Measurements from ENCODE around the gene ALKBH7.

Gene ALKBH7

DNA sequence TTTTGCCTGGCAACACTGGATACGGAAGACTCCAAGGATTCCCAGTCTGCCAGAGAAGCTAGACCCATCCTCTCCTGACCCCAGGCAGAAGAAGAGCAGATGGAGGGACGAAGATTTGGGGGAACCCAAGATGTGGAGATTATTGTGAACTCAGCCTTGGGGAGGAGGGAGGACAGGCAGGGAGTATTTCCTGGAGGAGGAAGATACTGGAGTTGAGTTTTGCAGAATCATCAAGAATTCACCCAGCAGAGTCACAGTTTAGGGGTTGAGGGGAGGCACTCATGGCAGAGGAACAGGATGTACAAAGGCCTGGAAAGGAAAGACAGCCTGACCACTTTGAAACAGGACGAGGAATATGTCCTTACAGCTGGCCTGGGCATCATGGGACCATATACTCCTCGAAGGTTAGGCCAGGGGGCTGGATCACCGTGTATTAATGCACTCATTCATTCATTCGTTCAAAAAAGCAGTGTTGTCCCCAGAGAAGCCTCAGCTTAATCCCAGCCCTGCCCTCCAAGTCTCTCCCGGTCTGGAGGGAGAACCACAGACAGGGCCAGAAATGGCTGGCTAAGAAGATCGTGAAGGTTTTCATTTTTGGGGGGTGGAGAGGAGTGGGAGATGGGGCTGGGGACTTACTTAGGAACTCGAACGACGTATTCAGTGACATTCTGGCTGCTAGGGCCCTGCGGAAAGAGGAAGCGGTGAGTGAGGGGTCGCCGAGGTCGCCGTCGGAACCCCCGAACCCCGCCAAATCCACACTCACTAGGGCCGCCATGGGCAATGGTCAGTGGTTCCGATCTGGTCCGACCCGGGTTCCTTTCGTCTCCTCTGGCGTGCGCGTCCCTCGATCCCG, 19.9 kb downstream of the ALKBH7 start:
- TF ChIP-seq, protein P1, sequence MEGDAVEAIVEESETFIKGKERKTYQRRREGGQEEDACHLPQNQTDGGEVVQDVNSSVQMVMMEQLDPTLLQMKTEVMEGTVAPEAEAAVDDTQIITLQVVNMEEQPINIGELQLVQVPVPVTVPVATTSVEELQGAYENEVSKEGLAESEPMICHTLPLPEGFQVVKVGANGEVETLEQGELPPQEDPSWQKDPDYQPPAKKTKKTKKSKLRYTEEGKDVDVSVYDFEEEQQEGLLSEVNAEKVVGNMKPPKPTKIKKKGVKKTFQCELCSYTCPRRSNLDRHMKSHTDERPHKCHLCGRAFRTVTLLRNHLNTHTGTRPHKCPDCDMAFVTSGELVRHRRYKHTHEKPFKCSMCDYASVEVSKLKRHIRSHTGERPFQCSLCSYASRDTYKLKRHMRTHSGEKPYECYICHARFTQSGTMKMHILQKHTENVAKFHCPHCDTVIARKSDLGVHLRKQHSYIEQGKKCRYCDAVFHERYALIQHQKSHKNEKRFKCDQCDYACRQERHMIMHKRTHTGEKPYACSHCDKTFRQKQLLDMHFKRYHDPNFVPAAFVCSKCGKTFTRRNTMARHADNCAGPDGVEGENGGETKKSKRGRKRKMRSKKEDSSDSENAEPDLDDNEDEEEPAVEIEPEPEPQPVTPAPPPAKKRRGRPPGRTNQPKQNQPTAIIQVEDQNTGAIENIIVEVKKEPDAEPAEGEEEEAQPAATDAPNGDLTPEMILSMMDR (conservative IDR thresholded peaks at IDR 0.05; ENCODE audit: low read depth, low read length), result no peak
- H2AFZ ChIP-seq (ENCODE audit: low read depth), result peak overlapping the region; percentile 97
- no peaks in the 10 kb centered on the region for H4K20me1 ChIP-seq (ENCODE audit: insufficient read depth)
- peaks cover 12% of the 10 kb centered on the region for H3K4me1 ChIP-seq (ENCODE audit: low read depth, poor library complexity, severe bottlenecking)
- peak overlapping the region; percentile 77 for H3K9ac ChIP-seq
- peaks cover 13% of the 10 kb centered on the region; the same call in 1 of the 2 replicates for H3K79me2 ChIP-seq (ENCODE audit: insufficient read depth, low read depth)
- H3K27ac ChIP-seq, result peak overlapping the region; percentile 75
- no peak overlapping the region for H3K4me3 ChIP-seq (IDR thresholded peaks at IDR 0.05; ENCODE audit: insufficient read depth, low read depth, low read length)
- H3K4me2 ChIP-seq, result peak overlapping the region; percentile 68
- H3K27me3 ChIP-seq (ENCODE audit: insufficient read depth, low read depth), result no peaks in the 10 kb centered on the region
- H3K36me3 ChIP-seq (ENCODE audit: insufficient read depth), result no peaks in the 10 kb centered on the region; the same call in 1 of the 2 replicates

GRCh38 chr19:6393074-6393982, 20.7 kb downstream of the ALKBH7 start, which contains the start of gene GTF2F1:
GTF2F1 (minus strand) TSS chr19:6393164; CDS start chr19:6392995, 169 bp downstream.
- Histone ChIP-seq H3K4me3 (IDR thresholded peaks at IDR 0.05; ENCODE audit: insufficient read depth, low read depth, low read length) (no peak within 1 kb of the TSS), H3K79me2 (ENCODE audit: insufficient read depth, low read depth) (peaks cover 13% of the 10 kb centered on the region; the same call in 1 of the 2 replicates), H3K27me3 (ENCODE audit: insufficient read depth, low read depth) (no peaks in the 10 kb centered on the region), H3K4me2 (peak within 1 kb of the TSS; percentile 77), H3K4me1 (ENCODE audit: low read depth, poor library complexity, severe bottlenecking) (peaks cover 12% of the 10 kb centered on the region), H4K20me1 (ENCODE audit: insufficient read depth) (no peaks in the 10 kb centered on the region), H2AFZ (ENCODE audit: low read depth) (peak within 1 kb of the TSS; percentile 97), H3K27ac (peak within 1 kb of the TSS; percentile 75), H3K9ac (peak within 1 kb of the TSS; percentile 77), H3K36me3 (ENCODE audit: insufficient read depth) (no peaks in the 10 kb centered on the region; the same call in 1 of the 2 replicates)
- TF ChIP-seq, protein P1 (conservative IDR thresholded peaks at IDR 0.05; ENCODE audit: low read depth, low read length), result no peak

- H3K4me2 ChIP-seq, result peak overlapping the region; percentile 77
- no peaks in the 10 kb centered on the region for H4K20me1 ChIP-seq (ENCODE audit: insufficient read depth)
- no peaks in the 10 kb centered on the region; the same call in 1 of the 2 replicates for H3K36me3 ChIP-seq (ENCODE audit: insufficient read depth)
- TF ChIP-seq, protein P1 (conservative IDR thresholded peaks at IDR 0.05; ENCODE audit: low read depth, low read length), result no peak
- peaks cover 13% of the 10 kb centered on the region; the same call in 1 of the 2 replicates for H3K79me2 ChIP-seq (ENCODE audit: insufficient read depth, low read depth)
- no peak overlapping the region for H3K4me3 ChIP-seq (IDR thresholded peaks at IDR 0.05; ENCODE audit: insufficient read depth, low read depth, low read length)
- peak overlapping the region; percentile 97 for H2AFZ ChIP-seq (ENCODE audit: low read depth)
- no peaks in the 10 kb centered on the region for H3K27me3 ChIP-seq (ENCODE audit: insufficient read depth, low read depth)
- peak overlapping the region; percentile 75 for H3K27ac ChIP-seq
- H3K9ac ChIP-seq, result peak overlapping the region; percentile 77
- peaks cover 12% of the 10 kb centered on the region for H3K4me1 ChIP-seq (ENCODE audit: low read depth, poor library complexity, severe bottlenecking)
Observed at GRCh38 chr19:6393983-6394412, 21.4 kb downstream of the ALKBH7 start.

DNA sequence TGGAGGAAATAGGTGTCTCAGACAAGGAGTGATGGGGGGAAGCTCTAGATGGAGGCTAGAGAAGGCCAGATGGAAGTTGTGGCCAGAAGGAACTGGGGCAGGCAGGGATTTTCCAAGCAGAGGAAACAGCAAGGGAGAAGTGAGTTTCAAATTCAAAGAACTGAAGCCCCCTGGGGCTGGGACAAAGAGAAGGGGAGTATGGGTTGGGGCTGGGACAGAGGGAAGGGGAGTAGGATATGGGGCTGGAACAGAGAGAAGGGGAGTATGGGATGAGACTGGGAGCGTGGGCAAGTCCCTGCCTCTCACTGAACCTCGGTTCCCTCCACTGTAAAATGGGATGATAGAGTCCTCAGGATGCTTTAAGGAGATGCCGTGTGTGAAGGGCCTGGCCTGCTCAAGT, 22.2 kb downstream of the ALKBH7 start:
- TF ChIP-seq, protein P1 (conservative IDR thresholded peaks at IDR 0.05; ENCODE audit: low read depth, low read length), result no peak
- Histone ChIP-seq H3K4me1 (ENCODE audit: low read depth, poor library complexity, severe bottlenecking) (peaks cover 12% of the 10 kb centered on the region), H3K27ac (no peak overlapping the region), H3K79me2 (ENCODE audit: insufficient read depth, low read depth) (peaks cover 13% of the 10 kb centered on the region; the same call in 1 of the 2 replicates), H3K27me3 (ENCODE audit: insufficient read depth, low read depth) (no peaks in the 10 kb centered on the region), H3K4me3 (IDR thresholded peaks at IDR 0.05; ENCODE audit: insufficient read depth, low read depth, low read length) (no peak overlapping the region), H3K9ac (no peak overlapping the region), H3K4me2 (no peak overlapping the region), H4K20me1 (ENCODE audit: insufficient read depth) (no peaks in the 10 kb centered on the region), H3K36me3 (ENCODE audit: insufficient read depth) (no peaks in the 10 kb centered on the region; the same call in 1 of the 2 replicates), H2AFZ (ENCODE audit: low read depth) (no peak overlapping the region)
